NCI-H2171 treated with DMSO at 0.1 percent for 48 hours (cell line): ENCODE results near the gene VHLL.

Experiments
- DNase-seq: peaks from one replicate; lab custom pipeline; 2025; lab: John Stamatoyannopoulos, UW

The VHLL gene

GRCh38 chr1:156257711-156258110 is 41.4 kb downstream of the VHLL start:
- DNase-seq: no peak

DNA sequence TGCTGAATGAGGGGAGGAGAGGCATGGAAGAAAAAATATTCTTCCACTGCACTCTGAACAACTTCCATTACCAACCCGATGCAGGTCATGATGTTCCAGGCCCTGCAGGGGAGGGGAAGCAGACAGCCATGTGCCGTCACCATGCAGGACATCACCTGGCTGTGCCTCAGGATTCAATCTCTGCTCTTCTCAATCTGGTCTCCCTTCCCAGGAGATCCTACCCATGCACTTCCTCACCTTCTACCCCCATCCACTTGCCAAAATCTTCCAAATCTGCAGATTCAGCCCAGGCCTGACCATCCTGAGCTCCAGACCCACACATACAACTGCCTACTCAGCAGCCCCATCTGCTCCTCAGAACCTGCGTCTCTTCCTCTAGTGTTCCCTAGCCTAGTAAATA is 45.5 kb downstream of the VHLL start:
- DNase-seq: no peak

GRCh38 chr1:156251527-156251926 is 47.6 kb downstream of the VHLL start:
- DNase-seq: peak; percentile 53

GRCh38 chr1:156249593-156249992 is 49.5 kb downstream of the VHLL start:
- DNase-seq: no peak
